GM21381 (cell line): Measurements from ENCODE around the gene COASY.

Source experiments
- ATAC-seq: cut with Tn5 transposase; IDR thresholded peaks from one replicate; pipeline ENCODE4 v1.9.1; 2021; ENCODE audit warnings: mild to moderate bottlenecking, moderate library complexity; ENCODE audit not compliant: unreplicated experiment

Gene COASY

DNA sequence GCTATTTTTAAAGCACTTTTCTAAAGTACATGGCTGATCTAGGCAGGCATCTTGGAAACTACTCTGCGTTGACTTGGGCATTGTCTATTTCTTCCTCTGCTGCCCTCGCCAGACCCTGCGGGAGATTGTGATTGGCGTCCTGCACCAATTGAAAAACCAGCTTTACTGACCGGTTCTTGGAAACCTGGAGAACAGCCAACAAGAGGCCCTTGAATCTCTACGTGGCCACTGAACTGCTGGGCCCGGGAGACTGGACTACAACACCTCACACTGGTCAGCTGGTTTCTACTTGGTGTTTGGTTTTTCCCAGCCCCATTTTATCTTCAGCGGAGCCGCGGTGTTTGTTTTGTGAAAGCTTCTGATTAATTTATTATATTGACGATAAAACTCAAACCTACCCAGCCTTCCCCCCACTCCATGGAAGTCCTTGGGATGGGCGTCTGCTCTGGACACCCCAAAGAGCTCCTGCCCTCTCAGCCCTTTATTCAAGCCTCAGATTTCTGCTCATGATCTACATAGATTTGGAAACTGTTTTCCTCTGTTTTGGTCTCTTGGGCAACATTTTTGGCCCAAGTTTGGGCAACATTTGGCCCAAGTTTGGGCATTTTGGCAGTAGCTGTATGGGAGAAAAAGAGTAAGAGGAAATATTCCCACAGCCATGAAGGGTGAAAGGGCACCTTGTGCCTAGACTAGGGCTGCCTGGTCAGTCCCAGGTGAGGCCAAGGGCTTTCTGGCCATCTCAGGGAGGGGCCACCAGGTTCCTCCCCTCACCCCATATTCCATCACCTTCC, 9.7 kb downstream of the COASY start:
- no peak for ATAC-seq

DNA sequence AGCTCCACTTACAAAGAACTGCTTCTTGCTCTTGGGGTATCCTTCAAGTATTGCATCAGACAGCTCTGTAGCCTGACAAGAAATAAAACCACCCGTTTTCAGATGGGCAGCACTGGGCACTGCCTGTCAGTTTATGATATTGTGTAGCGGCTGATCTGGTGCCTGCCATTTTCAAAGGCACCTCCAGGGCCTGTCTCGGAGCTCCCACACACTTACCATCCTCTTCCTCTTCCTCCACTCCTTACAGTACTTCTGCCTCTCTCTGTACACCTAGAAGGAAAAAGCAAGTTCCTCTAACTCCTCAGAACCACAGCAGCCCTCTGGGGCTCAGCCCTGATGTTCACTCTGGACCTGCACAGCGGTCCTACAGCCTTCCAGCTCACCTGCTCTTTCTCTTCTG, 11.1 kb downstream of the COASY start:
- ATAC-seq, result no peak

DNA sequence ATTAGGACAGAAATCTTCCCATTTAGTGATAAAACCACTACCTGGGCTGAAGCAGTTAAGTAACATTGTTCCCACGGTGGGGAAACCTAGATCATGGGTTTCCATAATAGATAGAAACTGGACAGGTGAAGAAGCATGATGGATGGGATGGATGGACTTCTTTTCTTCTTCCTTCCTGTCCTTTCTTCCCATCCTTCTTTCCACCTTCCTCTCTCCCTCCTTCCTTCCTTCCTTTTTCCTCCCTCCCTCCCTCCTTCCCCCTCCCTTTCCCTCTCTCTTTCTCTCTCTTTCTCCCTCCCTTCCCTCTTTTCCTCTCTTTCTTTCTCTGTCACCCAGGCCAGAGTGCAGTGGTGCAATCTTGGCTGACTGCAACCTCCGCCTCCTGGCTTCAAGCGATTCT, 12.5 kb downstream of the COASY start:
- no peak for ATAC-seq

DNA sequence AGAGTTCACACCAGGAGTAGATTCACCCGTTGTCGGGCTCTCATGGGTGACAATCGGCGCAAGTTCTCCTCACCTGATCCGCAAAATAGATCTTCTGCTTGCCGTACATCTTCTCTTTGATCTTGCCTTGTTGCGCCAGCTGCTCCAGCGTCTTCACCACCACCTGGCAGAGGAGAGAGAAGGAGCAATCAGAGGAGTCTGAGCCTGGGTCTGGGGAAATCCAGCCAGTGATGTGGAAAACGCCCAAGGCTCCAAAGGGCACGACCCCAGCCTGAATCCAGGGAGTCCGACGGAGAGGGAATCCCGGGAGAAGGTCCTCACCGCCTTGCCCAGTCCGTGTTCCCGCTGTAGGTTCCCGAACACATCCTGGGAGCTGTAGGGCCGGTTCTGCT, 15.2 kb downstream of the COASY start:
- ATAC-seq, result no peak

DNA sequence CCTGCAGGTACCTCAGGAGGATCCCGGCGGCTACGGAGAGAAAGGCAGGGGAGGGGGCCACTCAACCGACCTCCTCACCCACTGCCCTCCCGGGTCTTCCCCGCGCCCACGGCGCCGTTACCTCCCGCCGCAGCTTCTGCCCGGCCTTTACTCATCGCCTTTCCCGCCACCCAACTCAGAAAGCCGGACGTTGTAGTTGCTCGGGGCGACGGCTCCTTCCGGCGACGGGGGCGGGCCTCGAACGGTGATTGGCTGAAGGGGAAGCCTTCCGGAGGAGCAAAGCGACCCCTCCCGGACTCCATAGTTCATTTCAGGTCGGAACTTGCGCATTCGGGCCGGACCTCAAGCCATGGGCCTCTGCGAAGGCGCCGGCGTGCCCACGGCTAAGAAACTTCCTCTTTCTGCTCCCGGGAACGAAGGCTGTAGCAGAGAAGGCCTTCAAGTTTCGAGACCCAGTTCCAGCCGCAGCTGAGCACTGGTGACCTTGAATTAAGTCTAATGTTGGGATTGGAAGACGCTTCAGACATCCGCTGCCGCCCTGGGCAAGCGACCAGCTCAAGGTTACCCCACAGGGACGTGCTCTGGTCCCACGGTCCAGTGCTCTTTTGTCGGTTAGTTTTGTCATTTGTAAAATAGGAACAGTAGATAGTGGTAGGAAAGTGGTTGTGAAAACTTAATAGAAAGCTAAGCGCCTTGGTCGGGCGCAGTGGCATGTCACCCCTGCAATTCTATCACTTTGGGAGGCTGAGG, 15.8 kb downstream of the COASY start, which contains the start of gene PSMC3IP:
Gene PSMC3IP, minus strand, starts transcription at position 198 of the 750 bp plus-strand sequence. Its CDS starts 43 bp downstream, at position 155.
- peak; percentile 76 for ATAC-seq

DNA sequence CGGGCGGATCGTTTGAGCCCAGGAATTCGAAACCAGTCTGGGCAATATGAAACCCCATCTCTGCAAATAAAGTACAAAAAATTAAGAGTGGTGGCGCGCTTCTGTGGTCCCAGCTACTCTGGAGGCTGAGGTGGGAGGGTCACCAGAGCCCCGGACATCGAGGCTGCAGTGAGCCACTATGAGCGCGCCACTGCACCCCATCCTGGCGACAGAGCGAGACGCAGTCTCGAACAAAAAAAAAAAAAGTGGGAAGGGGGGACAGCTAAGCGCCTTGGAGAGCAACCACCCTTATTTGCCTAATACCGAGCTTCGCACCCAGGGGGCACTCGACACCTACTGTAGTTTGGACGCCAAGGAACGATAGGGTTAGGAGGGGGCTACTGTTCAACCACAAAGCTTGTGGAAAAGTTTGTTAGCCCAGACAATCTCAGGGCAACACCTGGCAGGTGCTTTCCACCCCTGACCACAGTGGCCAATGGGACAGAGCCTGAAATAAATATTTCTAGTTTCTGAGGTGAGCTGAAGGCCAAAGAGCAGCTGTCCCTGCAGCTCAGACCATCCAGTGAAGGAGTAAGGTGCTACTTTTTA, 16.4 kb downstream of the COASY start:
- peak; percentile 45 for ATAC-seq

DNA sequence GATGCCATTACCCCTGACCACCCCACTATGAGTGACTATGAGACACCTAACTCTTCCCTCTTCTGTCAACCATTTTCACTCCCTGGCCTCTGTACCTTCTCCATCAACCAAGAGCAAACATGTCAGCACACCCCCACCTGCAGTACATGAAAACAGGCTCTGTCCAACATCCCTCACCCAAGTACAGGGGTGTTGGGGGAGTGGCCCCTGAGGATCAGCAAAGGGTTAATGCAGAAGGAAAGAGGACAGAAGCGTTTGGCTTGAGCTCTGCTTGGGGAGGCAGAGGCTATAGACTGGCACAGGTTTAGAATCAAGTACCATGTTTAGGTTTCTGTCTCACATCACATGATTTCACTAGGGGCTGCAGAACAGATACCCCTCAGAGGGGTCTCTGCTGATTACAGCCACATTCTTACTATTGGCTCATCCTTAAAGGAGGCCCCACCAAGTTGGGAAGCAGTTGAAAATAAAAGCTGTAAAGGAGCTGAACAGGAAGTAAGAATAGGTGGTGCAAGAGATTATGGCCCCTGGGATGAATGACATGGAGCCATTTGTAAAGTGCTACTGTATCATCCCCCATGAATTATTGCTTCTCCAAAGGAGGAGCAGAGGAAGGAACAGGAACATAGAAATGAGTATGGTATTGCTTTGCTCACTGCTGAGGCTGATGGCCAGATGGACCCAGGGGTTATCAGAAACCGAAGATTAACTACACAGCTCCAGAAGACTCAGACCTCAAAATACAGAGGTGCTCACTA, 18.0 kb downstream of the COASY start:
- ATAC-seq, result no peak

DNA sequence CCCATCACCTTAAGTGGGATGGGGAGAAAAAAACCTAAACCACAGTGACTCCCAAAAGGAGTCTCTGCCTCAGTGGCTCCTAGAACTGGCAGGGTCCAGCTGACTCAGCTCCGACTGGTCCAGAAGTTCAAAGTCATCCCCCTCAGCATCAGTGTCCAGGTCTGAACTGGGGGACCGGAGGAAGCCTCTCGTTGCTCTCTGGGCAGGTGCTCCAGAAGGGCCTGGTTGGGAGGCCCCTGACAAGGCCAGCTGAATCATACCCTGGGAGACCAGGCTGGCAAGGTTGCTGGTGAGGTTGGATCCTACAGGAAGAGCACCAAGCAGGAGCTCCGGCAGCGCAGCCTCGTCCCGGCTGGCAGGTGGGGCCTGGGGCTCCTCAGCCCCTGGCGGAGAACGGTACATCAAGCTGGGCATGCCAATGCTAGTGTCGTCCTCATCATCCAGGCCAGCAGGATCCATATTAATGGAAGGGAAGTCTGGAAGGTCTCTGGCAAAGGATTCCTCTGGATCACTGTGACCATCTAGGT, 19.9 kb downstream of the COASY start:
- ATAC-seq, result no peak

DNA sequence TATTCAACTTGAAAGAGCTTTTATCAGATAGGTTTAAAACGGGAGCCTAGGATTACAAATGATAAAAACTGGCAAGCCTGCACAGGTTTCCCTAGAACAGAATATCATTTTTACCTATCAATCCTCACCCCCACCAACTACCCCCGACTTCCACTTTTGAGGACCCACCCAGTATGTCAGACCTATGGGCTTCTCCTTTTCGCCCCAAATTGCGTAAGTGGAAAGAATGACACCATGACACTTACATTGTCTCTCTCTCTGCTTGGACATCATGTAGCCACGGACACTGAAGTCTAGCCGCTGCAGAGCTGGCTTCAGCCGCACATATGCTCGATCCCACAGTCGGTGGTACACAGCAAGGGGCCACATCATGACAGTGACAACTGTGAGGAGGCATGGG, 22.9 kb downstream of the COASY start:
- no peak for ATAC-seq

DNA sequence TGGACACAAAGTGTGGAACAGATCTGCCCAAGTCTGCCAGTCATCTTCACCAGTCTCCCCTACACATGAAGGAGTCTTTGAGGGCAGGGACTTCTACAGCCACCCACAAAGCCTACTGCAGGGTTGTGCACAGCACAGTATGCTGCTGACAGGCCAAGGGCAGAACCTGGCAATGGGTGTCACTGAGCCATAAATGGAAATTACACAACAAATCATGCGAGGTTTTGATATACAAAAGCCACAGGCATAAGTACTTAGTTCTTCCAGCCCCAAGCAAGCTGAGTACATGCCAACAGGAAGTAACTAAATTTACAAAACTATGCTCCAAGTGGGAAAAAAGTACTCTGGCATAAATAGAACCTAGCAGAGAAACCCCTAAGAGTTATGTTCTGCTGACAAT, 23.4 kb downstream of the COASY start:
- no peak for ATAC-seq

DNA sequence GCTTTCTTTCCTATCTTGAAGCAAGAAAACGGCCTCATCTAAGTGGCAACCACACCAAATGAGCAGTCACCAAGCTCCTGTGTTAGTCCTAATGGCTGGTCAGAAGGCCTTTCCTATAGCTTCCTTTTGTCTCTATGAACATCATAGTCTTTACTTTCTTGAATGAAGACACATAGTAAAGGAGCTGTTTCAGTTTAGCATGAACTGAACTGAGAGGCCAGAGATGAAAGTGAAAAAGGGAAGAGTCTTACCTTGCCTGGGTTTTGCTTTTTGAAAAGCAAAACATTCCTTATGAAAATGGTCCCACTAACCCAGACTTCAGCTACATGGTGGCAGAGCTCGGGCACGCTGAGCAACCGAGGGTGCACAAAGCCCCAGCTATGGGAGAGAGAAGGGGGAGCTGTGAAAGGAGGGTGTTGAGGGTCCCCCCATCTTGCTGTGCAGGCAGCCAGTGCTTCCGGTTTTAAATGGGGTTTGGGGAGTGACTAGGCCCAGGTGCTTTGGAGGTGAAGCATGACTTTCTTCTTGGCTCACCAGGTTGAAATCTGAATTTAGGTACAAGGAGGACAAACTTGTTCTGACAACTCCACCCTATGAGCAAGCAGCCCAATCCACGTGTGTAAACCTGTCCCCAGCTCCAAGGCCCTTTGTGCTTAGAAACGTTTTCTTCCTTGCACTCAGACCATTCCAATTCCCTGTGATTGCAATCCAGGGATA, 24.7 kb downstream of the COASY start:
- no peak for ATAC-seq

DNA sequence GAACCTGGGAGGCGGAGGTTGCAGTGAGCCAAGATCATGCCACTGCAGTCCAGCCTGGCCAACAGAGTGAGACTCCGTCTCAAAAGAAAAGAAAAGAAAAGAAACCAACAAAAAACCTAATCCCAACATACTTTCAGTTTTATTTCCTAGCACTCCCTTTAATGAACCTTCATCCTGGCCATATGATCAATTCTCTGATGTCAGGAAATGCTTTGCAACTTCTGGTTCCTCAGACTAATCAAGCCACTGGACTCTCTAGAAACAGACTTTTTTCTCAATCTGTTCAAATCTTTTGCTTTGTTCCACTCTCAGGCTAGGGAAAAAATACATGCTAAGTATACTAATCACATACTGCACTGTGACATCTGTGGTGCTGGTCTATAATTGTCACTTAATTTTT, 28.9 kb downstream of the COASY start:
- no peak for ATAC-seq

DNA sequence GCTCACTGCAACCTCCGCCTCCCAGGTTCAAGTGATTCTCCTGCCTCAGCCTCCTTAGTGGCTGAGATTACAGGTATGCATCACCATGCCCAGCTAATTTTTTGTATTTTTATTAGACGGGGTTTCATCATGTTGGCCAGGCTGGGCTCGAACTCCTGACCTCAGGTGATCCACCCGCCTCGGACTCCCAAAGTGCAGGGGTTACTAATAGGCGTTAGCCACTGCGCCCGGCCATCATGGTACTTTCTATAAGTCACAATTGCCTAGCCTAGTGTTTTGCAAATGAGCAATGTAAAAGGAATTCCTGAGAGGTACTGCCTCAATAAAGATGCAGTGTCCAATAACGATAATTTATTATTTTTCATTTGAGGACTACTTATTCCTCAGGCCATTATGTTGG, 29.5 kb downstream of the COASY start:
- ATAC-seq, result no peak

DNA sequence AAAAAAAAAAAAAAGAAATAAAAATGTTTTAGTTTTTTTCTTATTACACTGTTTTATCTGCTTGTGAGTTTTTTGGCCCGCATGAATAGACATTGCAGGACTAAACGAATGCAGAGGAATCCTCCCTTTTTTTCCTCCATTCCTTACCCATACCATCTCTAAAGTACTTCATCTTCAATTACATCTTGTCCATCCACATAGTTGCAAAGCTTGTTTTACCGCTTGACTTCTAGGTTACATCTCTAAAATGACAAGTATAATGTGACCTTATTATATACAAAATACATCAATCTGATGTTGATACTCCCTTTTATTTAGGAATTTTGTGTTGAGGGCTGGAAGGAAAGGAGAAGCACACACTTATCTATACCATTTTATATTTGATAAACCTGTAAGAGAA, 34.4 kb downstream of the COASY start:
- ATAC-seq, result no peak

DNA sequence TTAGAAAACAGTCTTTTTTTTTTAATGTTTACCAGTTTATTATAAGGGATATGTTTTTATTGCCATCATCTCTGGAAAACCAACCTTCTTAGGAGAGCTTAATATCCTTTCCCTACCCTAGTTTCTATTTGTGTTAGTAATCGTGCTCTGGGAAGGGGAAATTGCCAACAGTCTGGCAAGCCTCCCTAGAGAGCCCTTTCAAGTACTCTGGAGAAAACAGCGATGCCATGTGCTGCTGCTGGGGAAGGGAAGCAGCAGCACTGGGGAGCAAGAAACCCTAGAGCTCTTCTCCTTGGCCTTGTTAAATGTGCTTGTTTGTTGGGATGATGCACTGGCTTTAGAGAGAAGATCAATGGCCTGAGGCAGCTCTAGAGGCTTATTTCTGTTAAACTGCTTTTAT, 37.0 kb downstream of the COASY start:
- ATAC-seq, result no peak

DNA sequence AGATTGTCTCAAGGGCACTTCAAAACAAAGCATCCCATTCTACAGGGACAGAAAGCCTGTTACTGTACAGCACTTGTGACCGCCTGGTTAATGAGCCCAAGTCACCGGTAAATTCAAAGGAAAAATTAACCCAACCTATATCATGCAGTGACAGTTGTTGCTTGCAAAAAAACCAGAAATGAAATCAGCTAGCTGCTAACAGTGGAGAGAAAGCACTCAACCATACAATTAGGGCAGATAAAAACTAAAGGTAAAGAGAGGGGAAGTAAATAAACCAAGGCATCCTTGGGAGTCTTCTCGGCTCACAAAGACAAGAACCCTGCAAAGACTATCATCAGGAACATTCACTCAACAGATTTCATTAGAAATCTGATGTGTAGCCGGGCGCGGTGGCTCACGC, 41.4 kb downstream of the COASY start:
- no peak for ATAC-seq

DNA sequence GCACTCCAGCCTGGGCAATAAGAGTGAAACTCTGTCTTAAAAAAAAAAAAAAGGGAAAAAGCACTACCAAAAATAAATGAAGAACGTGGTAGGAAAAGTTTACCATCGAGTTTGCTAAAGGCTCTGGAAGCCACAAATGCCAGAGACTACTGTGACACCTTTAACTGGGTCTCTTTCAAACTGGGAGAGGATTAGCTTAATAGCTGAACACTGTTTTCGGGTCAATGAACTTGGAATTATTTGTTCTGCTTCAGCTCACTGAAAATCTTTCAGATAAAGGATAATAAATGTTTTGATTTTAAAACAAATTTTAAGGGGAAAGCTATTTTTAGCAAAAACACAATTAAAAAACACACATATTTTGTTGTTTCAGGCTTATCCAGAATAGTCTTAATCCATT, 45.8 kb downstream of the COASY start:
- ATAC-seq, result no peak

DNA sequence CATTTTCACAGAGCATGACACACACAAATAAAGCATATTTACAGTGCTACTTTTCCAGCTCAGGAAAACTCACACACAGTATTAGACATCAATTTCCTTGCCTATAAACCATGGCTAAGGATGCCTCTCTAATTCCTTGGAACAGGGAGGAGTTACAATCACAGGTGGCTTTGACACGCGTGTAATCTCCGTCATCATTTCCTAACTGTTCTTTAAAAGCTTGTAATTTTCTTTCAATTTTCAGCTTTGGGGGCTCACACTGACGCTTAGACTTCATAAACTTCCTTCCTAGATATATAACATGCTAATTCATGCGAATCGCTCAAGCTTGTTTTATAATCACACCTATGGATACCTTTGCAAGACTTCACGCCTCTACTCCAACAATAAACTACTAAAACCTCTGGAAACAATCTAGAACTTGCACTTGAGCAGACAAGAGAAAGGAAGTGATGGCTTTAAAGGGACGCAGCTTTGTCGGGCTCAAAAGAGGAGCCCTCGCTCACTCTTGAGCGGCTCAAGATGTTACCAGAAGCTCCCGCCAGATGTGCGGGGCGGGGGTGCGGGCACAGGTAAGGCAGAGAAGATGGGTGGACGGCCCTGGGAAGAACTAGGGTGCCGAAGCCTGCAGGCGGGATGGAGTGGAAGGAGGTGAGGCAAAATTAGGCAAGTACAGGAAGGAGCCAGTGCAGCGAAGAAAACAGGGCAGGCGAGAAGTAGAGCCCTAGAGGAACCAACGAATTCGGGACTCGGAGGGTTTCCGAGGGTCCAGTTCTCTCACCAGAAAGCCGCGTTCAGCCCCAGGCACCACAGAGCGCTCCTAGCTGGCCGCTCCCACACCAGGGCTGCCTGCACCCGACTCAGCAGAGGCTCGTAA, 46.6 kb downstream of the COASY start:
- peak; percentile 2 for ATAC-seq

DNA sequence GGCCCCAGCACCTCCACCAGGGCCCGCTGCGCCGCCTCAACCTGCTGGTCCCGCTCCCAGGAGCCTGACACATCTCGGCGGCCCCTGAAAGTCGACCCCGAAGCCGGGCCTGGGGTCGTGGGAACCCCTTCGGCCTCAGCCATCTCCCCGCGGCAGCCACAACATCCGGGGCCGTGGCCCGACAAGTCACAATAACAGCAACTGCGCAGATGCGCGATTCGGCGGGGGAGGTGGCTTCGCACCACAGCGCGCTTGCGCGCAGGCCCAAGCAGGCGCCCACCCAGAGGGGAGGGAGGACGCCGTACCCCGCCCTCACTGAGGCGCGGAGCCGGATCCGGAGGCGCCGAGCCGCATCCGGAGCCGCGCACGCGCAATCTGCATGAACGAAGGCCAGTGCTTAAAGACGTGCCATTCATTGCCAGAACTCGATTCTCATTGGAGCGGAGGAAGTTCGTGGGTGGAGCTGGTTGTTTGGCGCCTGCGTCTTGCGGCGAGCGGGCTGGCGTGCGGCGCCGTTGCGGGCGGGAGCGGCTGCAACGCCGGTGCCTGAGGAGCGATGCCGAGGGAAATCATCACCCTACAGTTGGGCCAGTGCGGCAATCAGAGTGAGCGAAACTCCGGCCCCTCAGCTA, 47.4 kb downstream of the COASY start, which contains the start of the genes RETREG3 and TUBG1:
Gene RETREG3, minus strand, starts transcription at position 193 of the 632 bp plus-strand sequence. Its CDS starts 50 bp downstream, at position 143.
Gene TUBG1, plus strand, starts transcription at position 502 of the 632 bp plus-strand sequence. Its CDS starts 55 bp downstream, at position 557.
- peak; percentile 92 for ATAC-seq
